GM19468 (cell line): Measurements from ENCODE around the gene FKBP5.

Source experiments
- ATAC-seq: cut with Tn5 transposase; IDR thresholded peaks from one replicate; pipeline ENCODE4 v1.9.1; 2021; ENCODE audit warnings: mild to moderate bottlenecking, moderate library complexity, moderate number of reproducible peaks; ENCODE audit not compliant: unreplicated experiment; ENCODE audit errors: extremely low read depth

The FKBP5 gene

GRCh38 chr6:35668744-35669450, 19.8 kb downstream of the FKBP5 start:
- no peak for ATAC-seq

- ATAC-seq, result no peak
Measured at GRCh38 chr6:35668096-35668495, 20.6 kb downstream of the FKBP5 start.

GRCh38 chr6:35665573-35665972, 23.1 kb downstream of the FKBP5 start:
- no peak for ATAC-seq

GRCh38 chr6:35664945-35665344, 23.8 kb downstream of the FKBP5 start:
- ATAC-seq, result no peak

- no peak for ATAC-seq
Measured at GRCh38 chr6:35663447-35664235, 25.1 kb downstream of the FKBP5 start.

GRCh38 chr6:35662999-35663398, 25.7 kb downstream of the FKBP5 start:
- no peak for ATAC-seq

DNA sequence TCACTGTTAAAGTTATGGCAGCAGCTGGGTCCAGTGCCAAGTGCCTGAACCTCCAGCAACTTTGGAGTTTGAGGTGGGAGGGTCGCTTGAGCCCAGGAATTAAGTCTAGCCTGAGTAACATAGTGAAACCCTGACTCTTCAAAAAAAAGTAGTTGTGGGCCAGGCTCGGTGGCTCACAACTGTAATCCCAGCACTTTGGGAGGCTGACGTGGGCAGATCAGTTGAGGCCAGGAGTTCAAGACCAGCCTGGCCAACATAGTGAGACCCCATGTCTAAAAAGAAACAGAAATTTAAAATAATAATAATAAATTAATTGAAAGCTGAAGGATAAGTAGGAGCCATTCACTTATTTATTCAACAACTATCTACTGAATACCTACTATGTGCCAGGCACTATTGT, 33.8 kb downstream of the FKBP5 start:
- ATAC-seq, result no peak

DNA sequence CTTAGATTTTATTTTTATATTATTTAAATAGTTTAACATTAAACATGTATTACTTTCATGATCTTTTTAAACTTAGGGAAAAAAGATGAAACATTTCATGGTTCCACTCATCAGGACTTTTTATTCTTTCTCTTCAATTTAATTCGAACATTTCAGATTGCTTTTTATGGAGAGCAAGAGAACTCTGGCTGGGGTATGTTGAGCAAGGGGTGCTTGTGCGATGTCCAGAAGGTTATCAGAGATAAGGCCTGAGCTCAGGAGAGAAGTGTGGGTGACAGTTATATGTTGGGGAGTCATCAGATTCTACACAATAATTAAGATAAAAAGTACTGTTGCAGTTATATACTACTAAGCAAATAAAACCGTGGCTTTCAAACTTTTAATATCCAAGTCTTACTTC, 37.5 kb downstream of the FKBP5 start:
- ATAC-seq, result no peak

GRCh38 chr6:35650015-35650414, 38.7 kb downstream of the FKBP5 start:
- no peak for ATAC-seq

DNA sequence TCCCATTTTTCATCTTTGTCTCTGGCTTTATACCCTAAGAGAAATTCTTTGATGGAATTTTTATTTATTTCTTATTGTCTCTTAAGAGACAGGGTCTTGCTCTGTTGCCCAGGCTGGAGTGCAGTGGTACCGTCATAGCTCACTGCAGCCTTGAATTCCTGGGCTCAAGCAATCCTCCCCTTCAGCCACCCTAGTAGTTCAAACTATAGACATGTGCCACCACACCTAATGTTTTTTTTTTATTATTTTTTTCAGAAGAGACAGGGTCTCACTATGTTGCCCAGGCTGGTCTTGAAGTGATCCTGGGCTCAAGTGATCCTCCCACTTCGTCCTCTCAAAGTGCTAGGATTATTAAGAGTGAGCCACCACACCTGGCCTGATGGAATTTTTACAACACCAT, 40.5 kb downstream of the FKBP5 start:
- ATAC-seq, result no peak

DNA sequence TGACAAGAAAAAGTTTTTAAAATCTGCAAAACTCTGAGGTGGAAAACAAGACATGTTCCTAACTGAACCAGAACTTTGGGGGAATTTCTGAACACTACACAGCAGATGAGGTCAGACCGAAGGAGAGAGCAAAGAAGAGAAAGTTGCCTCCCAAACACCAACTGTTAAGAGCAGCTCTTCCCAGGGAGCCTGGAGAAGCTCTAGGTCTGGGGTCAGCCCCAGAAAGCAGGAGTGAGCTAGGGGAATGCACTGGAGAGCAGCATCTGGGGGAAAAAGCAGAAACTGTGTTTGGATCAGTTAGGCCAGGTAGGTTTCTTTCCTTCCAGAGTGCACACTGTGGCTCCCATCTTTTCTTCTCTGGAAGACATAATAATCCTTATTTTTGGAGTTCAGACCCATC, 41.3 kb downstream of the FKBP5 start:
- no peak for ATAC-seq

GRCh38 chr6:35643162-35643535, 45.6 kb downstream of the FKBP5 start:
- ATAC-seq, result no peak

DNA sequence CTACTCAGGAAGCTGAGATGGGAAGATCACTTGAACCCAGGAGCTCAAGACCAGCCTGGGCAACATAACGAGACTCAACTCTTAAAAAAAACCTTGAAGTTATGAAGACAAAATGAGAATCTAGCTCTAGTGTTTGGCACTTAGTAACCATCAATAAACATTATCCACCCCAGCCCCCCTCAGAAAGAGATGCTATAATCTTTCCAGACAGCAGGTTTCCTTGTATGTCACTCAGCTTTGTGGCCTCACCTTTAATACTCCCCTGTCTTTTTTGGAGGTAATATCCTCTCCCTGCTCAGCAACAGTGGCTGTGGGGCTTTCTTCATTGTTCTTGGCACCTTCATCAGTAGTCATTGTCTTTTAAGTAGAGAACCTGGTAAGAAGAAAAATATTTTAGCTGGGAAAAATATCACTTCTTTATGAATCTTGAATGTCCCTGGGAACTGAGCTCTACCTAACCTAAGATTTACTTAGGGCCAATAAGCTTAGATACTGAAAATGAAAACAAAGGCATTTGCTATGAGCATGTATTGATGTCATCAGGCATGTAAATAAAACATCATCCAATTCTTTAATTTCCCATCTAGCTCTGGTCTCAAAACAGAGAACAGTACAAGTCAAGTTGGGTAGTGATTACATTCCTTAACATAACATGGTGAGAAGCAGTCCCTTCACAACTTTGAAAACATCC, 46.1 kb downstream of the FKBP5 start:
- ATAC-seq, result no peak

DNA sequence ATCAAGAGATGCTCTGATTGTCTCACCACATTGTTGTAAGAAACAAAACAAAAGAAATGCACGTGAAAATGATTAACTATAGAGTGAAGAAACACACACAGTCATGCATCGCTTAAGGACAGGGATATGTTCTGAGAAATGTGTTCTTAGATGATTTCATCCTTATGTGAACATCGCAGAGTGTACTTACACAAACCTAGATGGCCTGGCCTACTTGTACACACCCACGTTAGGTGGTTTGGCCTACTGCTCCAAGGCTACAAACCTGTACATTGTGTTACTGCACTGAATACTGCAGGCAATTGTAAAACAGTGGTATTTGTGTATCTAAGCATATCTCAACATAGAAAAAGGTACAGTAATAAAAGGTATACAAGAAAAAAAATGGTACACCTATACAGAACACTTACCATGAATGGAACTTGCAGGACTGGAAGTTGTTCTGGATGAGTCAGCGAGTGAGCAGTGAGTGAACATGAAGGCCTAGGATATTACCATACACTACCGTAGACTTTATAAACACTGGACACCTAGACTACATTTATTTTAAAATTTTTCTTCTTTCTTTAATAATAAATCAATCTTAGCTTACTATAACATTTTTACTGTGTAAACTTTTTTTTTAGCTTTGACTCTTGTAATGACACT, 48.6 kb downstream of the FKBP5 start:
- no peak for ATAC-seq

- ATAC-seq, result no peak
Measured at GRCh38 chr6:35638679-35639078, 50.0 kb downstream of the FKBP5 start.

DNA sequence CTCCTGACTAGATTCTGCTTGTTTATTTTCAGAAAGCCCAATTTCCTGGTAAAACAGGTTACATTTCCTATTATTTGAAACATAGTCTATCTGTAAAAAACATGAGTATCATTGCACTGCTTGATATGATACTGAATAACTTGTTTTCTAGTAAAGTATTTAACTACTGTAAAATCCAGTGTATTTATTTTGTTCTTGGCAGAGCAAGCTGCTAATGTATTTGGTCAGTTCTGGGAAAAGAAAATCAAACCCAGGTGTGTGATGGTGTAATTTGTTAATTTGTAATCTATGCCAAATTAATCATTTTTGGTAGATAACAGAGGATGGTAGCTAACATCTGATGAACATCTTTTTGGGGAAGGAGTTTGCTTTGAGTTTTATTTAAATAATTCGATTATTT, 50.8 kb downstream of the FKBP5 start:
- ATAC-seq, result no peak

DNA sequence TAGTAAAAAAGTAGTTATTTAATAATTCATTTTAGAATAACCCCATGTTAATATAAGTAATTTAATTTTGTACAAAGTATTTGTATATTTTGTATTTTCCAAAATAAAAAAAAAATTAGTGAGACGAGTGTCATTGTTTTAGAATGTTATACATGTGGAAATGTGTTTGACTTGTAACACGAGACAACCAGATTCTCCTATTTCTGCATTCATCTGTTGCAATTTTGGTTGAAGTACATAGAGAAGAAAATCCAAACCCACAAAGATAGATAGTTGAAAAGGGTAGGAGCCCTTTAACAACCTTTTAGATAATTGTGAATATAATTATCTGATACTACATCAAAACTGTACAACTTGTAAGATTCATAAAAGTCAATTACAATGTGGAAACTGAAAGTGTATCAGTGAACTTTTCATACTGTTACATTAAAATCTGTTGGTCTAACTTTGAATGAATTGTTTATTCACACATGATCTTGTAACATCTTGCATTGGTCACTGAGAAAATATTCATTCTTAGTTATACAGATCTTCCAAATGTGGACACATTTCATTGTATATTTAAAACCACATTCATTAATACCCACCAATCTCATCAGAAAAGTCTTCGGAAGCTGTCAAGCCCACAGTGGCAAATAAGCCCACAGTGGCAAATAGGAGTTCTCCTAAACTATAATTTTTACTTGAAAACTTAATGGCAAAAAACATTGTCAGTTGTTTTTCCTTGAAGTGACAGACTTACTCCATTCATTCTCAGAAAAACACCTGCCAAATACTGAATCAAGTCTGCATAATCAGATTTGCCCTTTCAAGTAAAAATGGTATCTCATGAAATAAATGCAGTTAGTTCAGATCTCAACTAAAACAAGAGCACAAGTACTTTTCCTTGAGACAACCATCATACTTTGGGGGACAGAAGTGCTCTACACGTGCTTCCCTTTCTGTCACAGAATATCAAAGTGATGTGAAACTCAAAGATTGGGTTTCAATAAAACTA, 52.8 kb downstream of the FKBP5 start:
- ATAC-seq, result no peak

DNA sequence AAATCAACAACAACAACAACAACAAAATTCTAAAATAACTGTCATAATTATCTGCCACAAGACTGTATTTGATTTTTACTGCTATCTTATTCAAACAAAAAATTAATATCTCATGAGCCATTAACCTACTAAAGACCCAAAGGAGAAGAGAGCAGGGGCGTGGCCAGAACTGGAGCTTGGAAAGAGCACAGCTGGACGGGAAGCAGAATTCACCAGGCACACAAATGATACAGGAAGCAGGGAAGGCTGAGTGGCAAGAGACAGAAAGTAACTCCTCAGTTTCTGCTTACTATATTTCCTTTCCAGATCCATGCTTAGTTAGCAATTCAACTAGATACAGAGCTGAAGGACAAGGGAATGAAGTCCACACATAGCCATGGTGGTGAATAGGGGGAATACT, 54.4 kb downstream of the FKBP5 start:
- ATAC-seq, result no peak

DNA sequence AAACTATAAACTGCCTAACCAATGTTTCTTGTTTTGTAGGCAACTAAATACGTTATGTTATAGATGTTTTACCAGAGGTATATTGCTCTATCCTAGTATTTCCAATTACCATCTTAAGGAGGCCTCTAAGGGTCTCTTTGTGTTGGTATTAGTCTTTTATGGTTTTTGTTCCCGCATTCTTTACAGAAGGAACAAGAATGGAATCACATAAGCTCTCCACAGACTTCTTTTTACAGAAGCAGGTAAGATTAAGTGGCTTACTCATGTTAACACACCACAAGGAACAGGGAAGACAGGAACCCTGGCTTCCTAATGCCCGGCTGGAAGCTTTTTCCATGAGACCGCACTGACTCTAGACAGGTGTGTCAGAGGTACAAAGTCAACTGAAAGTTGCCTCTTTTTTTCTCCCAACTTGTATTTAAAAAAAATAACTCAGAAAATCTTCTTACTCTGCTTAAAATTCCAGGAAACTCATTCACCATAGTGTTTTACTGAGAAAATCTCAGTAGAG, 55.1 kb downstream of the FKBP5 start:
- no peak for ATAC-seq
